GM12878 (cell line): ENCODE results near the gene MAGEC2. TPM values are rescaled to one million over a fixed set of nuclear protein-coding genes. Genes with fewer than 3 reads are reported as not detected.

ENCODE experiments used
- ATAC-seq: fragments of 200-7000 bp; cut with Tn5 transposase; 3 replicates; pipeline ENCODE4 v1.9.1; 2020; ENCODE audit warnings: mild to moderate bottlenecking, moderate library complexity
- BruUV-seq: library from RNA; stranded (reverse); fragments of 400-500 nt; replicated peaks from 2 replicates; lab custom pipeline; 2021; lab: Mats Ljungman, UMichigan
- CTCF ChIA-PET: fragments of 300-600 bp; sonication (Branson Sonifier 250); formaldehyde crosslinking; extraction: SDS; loops from one replicate; lab custom pipeline; 2021; ENCODE audit warnings: inconsistent platforms; lab: Yijun Ruan, JAX
- POLR2A ChIA-PET: fragments of 350-600 bp; formaldehyde crosslinking; extraction: SDS; loops from one replicate; lab custom pipeline; 2021; ENCODE audit warnings: inconsistent platforms; lab: Charles Lee
- RAD21 ChIA-PET: fragments of 300-600 bp; sonication (Branson Sonifier 250); formaldehyde crosslinking; loops from one replicate; lab custom pipeline; 2023; ENCODE audit warnings: antibody characterized with exemption; ENCODE audit not compliant: unreplicated experiment; lab: Charles Lee
- SMC1A ChIA-PET: fragments of 300-600 bp; sonication (Branson Sonifier 250); formaldehyde crosslinking; loops from one replicate; lab custom pipeline; 2023; ENCODE audit not compliant: unreplicated experiment, uncharacterized antibody; lab: Charles Lee
- DNase-seq: peaks from one replicate; pipeline ENCODE4 v3.0.0-alpha.2; 2011; ENCODE audit warnings: low read depth, low spot score
- FAIRE-seq: peaks from 3 replicates; lab custom pipeline; 2011; peaks lifted over from hg19 to GRCh38; lab: Jason Lieb, UNC
- H2AFZ ChIP-seq: 2 replicates; pipeline ENCODE4 v1.6.0; 2011; ENCODE audit warnings: low read depth, low read length, control low read depth; ENCODE audit not compliant: control insufficient read depth
- H3K27ac ChIP-seq: 2 replicates; pipeline ENCODE4 v1.5.1; 2011; ENCODE audit warnings: control low read depth; ENCODE audit not compliant: control insufficient read depth, insufficient read depth
- H3K27me3 ChIP-seq, 2 experiments: replicated peaks in 1 of 2; 2 replicates each; pipeline versions ENCODE4 v1.6.0 to v1.6.1; 2011; ENCODE audit warnings: low read length in 1 of 2; ENCODE audit not compliant: control insufficient read depth in 2 of 2, insufficient read depth in 2 of 2
- H3K36me3 ChIP-seq, 2 experiments: 2 replicates each; pipeline ENCODE4 v1.5.1; 2011; ENCODE audit warnings: low read length in 1 of 2; ENCODE audit not compliant: control insufficient read depth in 2 of 2, insufficient read depth in 2 of 2
- H3K4me1 ChIP-seq: 2 replicates; pipeline ENCODE4 v1.6.1; 2011; ENCODE audit warnings: mild to moderate bottlenecking, low read length, moderate library complexity, mixed read lengths; ENCODE audit not compliant: control insufficient read depth, insufficient read depth
- H3K4me2 ChIP-seq: 2 replicates; pipeline ENCODE4 v1.6.0; 2011; ENCODE audit warnings: control low read depth; ENCODE audit not compliant: control insufficient read depth, insufficient read depth
- H3K4me3 ChIP-seq: fragments of 200-600 bp; sonication (generic); 2 replicates; pipeline ENCODE4 v1.5.1; 2016
- H3K79me2 ChIP-seq: 2 replicates; pipeline ENCODE4 v1.6.0; 2011; ENCODE audit warnings: low read length; ENCODE audit not compliant: control insufficient read depth, insufficient read depth
- H3K9ac ChIP-seq: 2 replicates; pipeline ENCODE4 v1.8.0; 2011; ENCODE audit warnings: low read length, control low read depth, mixed read lengths; ENCODE audit not compliant: control insufficient read depth, insufficient read depth
- H3K9me3 ChIP-seq: replicated peaks from 3 replicates; pipeline ENCODE4 v1.5.1; 2011; ENCODE audit warnings: mild to moderate bottlenecking, low read length; ENCODE audit not compliant: control insufficient read depth, insufficient read depth
- H4K20me1 ChIP-seq: 2 replicates; pipeline ENCODE4 v1.6.0; 2011; ENCODE audit not compliant: control insufficient read depth, insufficient read depth
- CEBPB ChIP-seq, 2 experiments: fragments of 150-350 bp in 1 of 2; IDR thresholded peaks; 2 replicates each; pipeline ENCODE4 v1.6.1; 2012 to 2014; ENCODE audit warnings: low read depth in 2 of 2, low read length in 2 of 2, borderline replicate concordance in 1 of 2, inconsistent platforms in 1 of 2
- CHD2 ChIP-seq: IDR thresholded peaks from 2 replicates; pipeline ENCODE4 v1.6.1; 2011; ENCODE audit warnings: low read depth, low read length, improper control_type of control experiment, borderline replicate concordance
- DPF2 ChIP-seq: fragments of 450-650 bp; IDR thresholded peaks from 2 replicates; pipeline ENCODE4 v1.6.1; 2017; ENCODE audit warnings: mild to moderate bottlenecking
- E2F4 ChIP-seq: IDR thresholded peaks from 2 replicates; pipeline ENCODE4 v1.6.1; 2012; ENCODE audit warnings: low read depth, low read length, improper control_type of control experiment
- FOS ChIP-seq: IDR thresholded peaks from 3 replicates; pipeline ENCODE4 v1.6.1; 2011; ENCODE audit warnings: borderline replicate concordance; ENCODE audit not compliant: insufficient read length; ENCODE audit errors: extremely low read depth
- GABPA ChIP-seq: IDR thresholded peaks from 2 replicates; pipeline ENCODE4 v1.6.1; 2014; ENCODE audit warnings: antibody characterized with exemption, low read depth, mild to moderate bottlenecking, inconsistent platforms
- HDAC6 ChIP-seq: fragments of 200-600 bp; sonication (generic); IDR thresholded peaks from one replicate; pipeline ENCODE4 v1.8.0; 2017; ENCODE audit warnings: antibody characterized with exemption; ENCODE audit not compliant: unreplicated experiment
- IRF5 ChIP-seq: fragments of 450-650 bp; IDR thresholded peaks from 2 replicates; pipeline ENCODE4 v1.6.1; 2017; ENCODE audit warnings: borderline replicate concordance
- KLF5 ChIP-seq: fragments of 450-650 bp; IDR thresholded peaks from 2 replicates; pipeline ENCODE4 v1.6.1; 2014; ENCODE audit warnings: mild to moderate bottlenecking; ENCODE audit not compliant: partially characterized antibody
- MEF2A ChIP-seq: IDR thresholded peaks from 2 replicates; pipeline ENCODE4 v1.6.1; 2011; ENCODE audit warnings: low read depth, mild to moderate bottlenecking, low read length, moderate library complexity; ENCODE audit not compliant: insufficient read depth
- MXI1 ChIP-seq: fragments of 150-350 bp; IDR thresholded peaks from 2 replicates; pipeline ENCODE4 v1.6.1; 2011; ENCODE audit warnings: low read depth, mild to moderate bottlenecking, inconsistent platforms, low read length, improper control_type of control experiment
- POLR2A ChIP-seq: IDR thresholded peaks from 2 replicates; pipeline ENCODE4 v1.6.1; 2011; ENCODE audit warnings: low read depth, mild to moderate bottlenecking, low read length
- PRDM15 ChIP-seq: fragments of 450-650 bp; formaldehyde crosslinking; IDR thresholded peaks from 2 replicates; pipeline ENCODE4 v1.4.0; 2020; ENCODE audit warnings: mild to moderate bottlenecking, moderate library complexity
- RFX5 ChIP-seq: IDR thresholded peaks from 2 replicates; pipeline ENCODE4 v1.6.1; 2011; ENCODE audit warnings: low read depth, low read length, improper control_type of control experiment
- RUNX3 ChIP-seq: IDR thresholded peaks from 2 replicates; pipeline ENCODE4 v1.6.1; 2012; ENCODE audit warnings: low read length, inconsistent platforms
- SPI1 ChIP-seq: IDR thresholded peaks from 2 replicates; pipeline ENCODE4 v1.6.1; 2011; ENCODE audit warnings: low read depth, mild to moderate bottlenecking, low read length, moderate library complexity, borderline replicate concordance; ENCODE audit not compliant: insufficient read depth
- SREBF1 ChIP-seq: IDR thresholded peaks from 2 replicates; pipeline ENCODE4 v1.6.1; 2012; ENCODE audit warnings: mild to moderate bottlenecking, low read length
- WGBS: methylation state at CpG from one replicate; pipeline ENCODE4 v1.1.6; 2016; ENCODE audit warnings: low lambda C conversion rate; ENCODE audit not compliant: insufficient replicate concordance, insufficient coverage; ENCODE audit errors: missing lambda C conversion rate; 5-methylcytosine and 5-hydroxymethylcytosine counted together
- in situ Hi-C: fragments of 300-500 bp; cut with MboI; formaldehyde crosslinking; loops from 9 replicates; pipeline ENCODE4 v1.14.3; 2018; ENCODE audit warnings: mixed read lengths
- intact Hi-C: fragments of 100-400 bp; cut with micrococcal nuclease; formaldehyde crosslinking; loops from one replicate; pipeline ENCODE4 v1.14.2; 2022; ENCODE audit not compliant: unreplicated experiment
- polyA plus RNA-seq, 11 experiments: library from polyadenylated mRNA; depleted of rRNA in 4 of 11; unstranded in 6 of 11; stranded (reverse) in 5 of 11; fragments of >200 nt; fragmentation: Nextera tagmentation in 4 of 11; fragmentation: Illumina TruSeq in 1 of 11; extraction: Ambion mirVana in 4 of 11; extraction: Trizol in 1 of 11; gene quantifications; 1 replicate in 1 of 11; 2 replicates in 10 of 11; pipeline versions ENCODE4 v1.2.1 to v1.2.3, GENCODE V29; 2011 to 2016; ENCODE audit warnings: inconsistent platforms in 2 of 11, missing spikeins in 2 of 11, low read depth in 1 of 11
- total RNA-seq, 4 experiments: library from RNA; depleted of rRNA in 3 of 4; stranded (reverse); fragments of >200 nt in 3 of 4; fragmentation: Illumina TruSeq in 1 of 4; extraction: Trizol in 1 of 4; gene quantifications; 2 replicates each; pipeline versions ENCODE4 v1.2.1 to v1.2.3, GENCODE V29; 2013 to 2021

MAGEC2 gene
- total and polyA plus RNA-seq, 10 of the 15 experiments (the other 5 are each of a cell fraction or from before 2014, with no cell fraction given) = 0.50 TPM; not detected in 9

GRCh38 chrX:142184756-142185602 lies 20.1 kb downstream of the MAGEC2 start:
- H3K79me2 ChIP-seq = no peaks in the 10 kb centered on the region
- in situ Hi-C loops = no loop called here
- intact Hi-C loops = no loop called here

More at GRCh38 chrX:142184756-142185602, 20.1 kb downstream of the MAGEC2 start:
- no peaks in the 10 kb centered on the region for H3K4me1 ChIP-seq
- ChIA-PET SMC1A (no interaction called here), POLR2A (no interaction called here), RAD21 (no interaction called here), CTCF (no interaction called here)
- no peaks in the 10 kb centered on the region for H3K9me3 ChIP-seq
- no peaks in the 10 kb centered on the region for H3K36me3 ChIP-seq
- no peaks in the 10 kb centered on the region for H4K20me1 ChIP-seq
- H3K4me2 ChIP-seq = no peak overlapping the region
- no peak overlapping the region for H2AFZ ChIP-seq
- no peak overlapping the region for H3K27ac ChIP-seq
- no peak overlapping the region for H3K4me3 ChIP-seq
- no peak for DNase-seq
- H3K27me3 ChIP-seq = no peaks in the 10 kb centered on the region
- TF ChIP-seq E2F4 = no peak
- TF ChIP-seq PRDM15 (CRISPR knock-in tag) = no peak
- TF ChIP-seq HDAC6 = no peak
- no peak for TF ChIP-seq SPI1
- no peak for TF ChIP-seq RUNX3
- TF ChIP-seq FOS = no peak
- no peak for TF ChIP-seq RFX5
- TF ChIP-seq GABPA = no peak
- TF ChIP-seq POLR2A = no peak
- TF ChIP-seq SREBF1 = no peak
- TF ChIP-seq KLF5 = no peak
- no peak for TF ChIP-seq IRF5
- TF ChIP-seq MXI1 = no peak
- no peak for TF ChIP-seq CEBPB (IDR thresholded peaks at IDR 0.05; ENCODE audit: borderline replicate concordance in 1 of 2, low read depth in 2 of 2, low read length in 2 of 2)
- no peak for TF ChIP-seq DPF2
- TF ChIP-seq CHD2 = no peak
- no peak for TF ChIP-seq MEF2A
- no peak for FAIRE-seq
- WGBS = 40% methylated on average over 7 of the region's 7 CpGs
- no TSS peak for BruUV-seq
- no peak for ATAC-seq
- H3K9ac ChIP-seq = no peak overlapping the region
